ENCODE data around the gene GNG7. TPM values are rescaled to one million over a fixed set of nuclear protein-coding genes. Genes with fewer than 3 reads are reported as not detected.

The GNG7 gene
- total RNA-seq, 2 donors from 2014 or later = 8.7 to 22.9 TPM

- Histone ChIP-seq H3K36me3 (no peaks in the 10 kb centered on the region), H3K4me1 (replicated peaks) (no peaks in the 10 kb centered on the region), H3K9me3 (no peaks in the 10 kb centered on the region), H3K4me3 (no peak overlapping the region), H3K27me3 (replicated peaks; ENCODE audit: insufficient read depth) (no peaks in the 10 kb centered on the region), H3K27ac (no peak overlapping the region)
- TF ChIP-seq CTCF (IDR thresholded peaks at IDR 0.05) = no peak
- TF ChIP-seq POLR2A (IDR thresholded peaks at IDR 0.05) = no peak
- 52% methylated on average over 12 of the region's 12 CpGs for whole genome bisulfite sequencing
- no peak for DNase-seq (ENCODE audit: low spot score)
- intact Hi-C loops (cut with DNase I) = loop anchor here (2.0 kb wide), 1 partner anchor 19 kb away; no protein-coding TSS in a partner anchor
These were observed 8.9 kb downstream of the GNG7 start for GRCh38 chr19:2693492-2694160.

GRCh38 chr19:2691951-2692350, 10.5 kb downstream of the GNG7 start:
- Histone ChIP-seq H3K36me3 (no peaks in the 10 kb centered on the region), H3K4me3 (no peak overlapping the region), H3K9me3 (no peaks in the 10 kb centered on the region), H3K27ac (no peak overlapping the region), H3K27me3 (replicated peaks; ENCODE audit: insufficient read depth) (no peaks in the 10 kb centered on the region), H3K4me1 (replicated peaks) (no peaks in the 10 kb centered on the region)
- TF ChIP-seq POLR2A (IDR thresholded peaks at IDR 0.05) = no peak
- no peak for TF ChIP-seq POLR2AphosphoS5 (IDR thresholded peaks at IDR 0.05)
- no peak for TF ChIP-seq CTCF (IDR thresholded peaks at IDR 0.05)
- WGBS = 85% methylated on average over 9 of the region's 9 CpGs
- no peak for DNase-seq (ENCODE audit: low spot score)
- intact Hi-C loops (cut with DNase I) = no loop called here

GRCh38 chr19:2690856-2691255, 11.6 kb downstream of the GNG7 start:
- no peaks in the 10 kb centered on the region for H3K4me1 ChIP-seq (replicated peaks)
- no peaks in the 10 kb centered on the region for H3K27me3 ChIP-seq (replicated peaks; ENCODE audit: insufficient read depth)
- WGBS = 91% methylated on average over 11 of the region's 11 CpGs
- no peaks in the 10 kb centered on the region for H3K9me3 ChIP-seq
- no peak for DNase-seq (ENCODE audit: low spot score)
- intact Hi-C loops (cut with DNase I) = no loop called here
- H3K4me3 ChIP-seq = no peak overlapping the region
- H3K27ac ChIP-seq = no peak overlapping the region
- no peaks in the 10 kb centered on the region for H3K36me3 ChIP-seq
- no peak for TF ChIP-seq POLR2AphosphoS5 (IDR thresholded peaks at IDR 0.05)
- no peak for TF ChIP-seq CTCF (IDR thresholded peaks at IDR 0.05)
- no peak for TF ChIP-seq POLR2A (IDR thresholded peaks at IDR 0.05)

GRCh38 chr19:2686360-2686759, 16.1 kb downstream of the GNG7 start:
- no peak for TF ChIP-seq POLR2AphosphoS5 (IDR thresholded peaks at IDR 0.05)
- intact Hi-C loops (cut with DNase I) = no loop called here
- Histone ChIP-seq H3K4me3 (no peak overlapping the region), H3K27ac (no peak overlapping the region), H3K4me1 (replicated peaks) (no peaks in the 10 kb centered on the region), H3K36me3 (no peaks in the 10 kb centered on the region), H3K9me3 (no peaks in the 10 kb centered on the region), H3K27me3 (replicated peaks; ENCODE audit: insufficient read depth) (no peaks in the 10 kb centered on the region)
- no peak for DNase-seq (ENCODE audit: low spot score)
- 90% methylated on average over 17 of the region's 17 CpGs for WGBS

DNA sequence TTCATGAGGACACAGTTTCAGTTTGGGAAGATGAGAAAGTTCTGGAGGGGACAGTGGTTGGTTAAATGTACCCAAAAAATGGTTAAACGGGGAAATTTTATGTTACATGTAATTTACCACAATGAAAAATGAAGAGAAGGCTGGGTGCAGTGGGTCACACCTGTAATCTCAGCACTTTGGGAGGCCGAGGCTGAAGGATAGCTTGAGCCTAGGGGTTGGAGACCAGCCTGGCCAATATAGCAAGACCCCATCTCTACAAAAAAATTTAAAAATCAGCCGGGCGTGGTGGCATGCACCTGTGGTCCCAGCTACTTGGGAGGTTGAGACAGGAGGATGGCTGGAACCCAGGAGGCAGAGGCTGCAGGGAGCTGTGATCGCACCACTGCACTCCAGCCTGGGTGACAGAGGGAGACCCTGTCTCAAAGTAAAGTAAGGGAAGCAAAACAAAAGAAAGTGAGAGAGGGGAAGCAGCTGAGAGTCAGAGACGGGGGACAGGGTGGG, 17.2 kb downstream of the GNG7 start:
- TF ChIP-seq POLR2A (IDR thresholded peaks at IDR 0.05) (no peak), POLR2AphosphoS5 (IDR thresholded peaks at IDR 0.05) (no peak), CTCF (IDR thresholded peaks at IDR 0.05) (no peak)
- Histone ChIP-seq H3K4me3 (no peak overlapping the region), H3K36me3 (no peaks in the 10 kb centered on the region), H3K27me3 (replicated peaks; ENCODE audit: insufficient read depth) (no peaks in the 10 kb centered on the region), H3K9me3 (no peaks in the 10 kb centered on the region), H3K4me1 (replicated peaks) (no peaks in the 10 kb centered on the region), H3K27ac (no peak overlapping the region)
- WGBS = 90% methylated on average over 6 of the region's 6 CpGs
- intact Hi-C loops (cut with DNase I) = no loop called here
- no peak for DNase-seq (ENCODE audit: low spot score)
